IPS-20b (cell line): ENCODE measurements around the gene RGS12.

Experiments used
- H3K27ac ChIP-seq: one replicate; pipeline ENCODE4 v1.5.1; 2013; ENCODE audit warnings: low read length
- H3K27me3 ChIP-seq: 2 replicates; pipeline ENCODE4 v1.6.1; 2013; ENCODE audit warnings: mild to moderate bottlenecking, low read length, inconsistent platforms; ENCODE audit not compliant: insufficient read depth
- H3K36me3 ChIP-seq: 2 replicates; pipeline ENCODE4 v1.6.1; 2013; ENCODE audit warnings: low read depth, mild to moderate bottlenecking, inconsistent platforms, low read length, moderate library complexity; ENCODE audit not compliant: insufficient read depth
- H3K4me1 ChIP-seq: 2 replicates; pipeline ENCODE4 v1.6.1; 2013; ENCODE audit warnings: mild to moderate bottlenecking, control low read depth, inconsistent platforms, low read length, moderate library complexity; ENCODE audit not compliant: insufficient read depth
- H3K4me3 ChIP-seq: 2 replicates; pipeline ENCODE4 v1.5.1; 2013; ENCODE audit warnings: mild to moderate bottlenecking, low read length, inconsistent platforms
- H3K9ac ChIP-seq: 2 replicates; pipeline ENCODE4 v1.6.1; 2013; ENCODE audit warnings: low read depth, mild to moderate bottlenecking, inconsistent platforms, low read length, moderate library complexity
- H3K9me3 ChIP-seq: 2 replicates; pipeline ENCODE4 v1.6.1; 2013; ENCODE audit warnings: mild to moderate bottlenecking, low read depth, low read length, inconsistent platforms; ENCODE audit not compliant: insufficient read depth

The RGS12 gene

DNA sequence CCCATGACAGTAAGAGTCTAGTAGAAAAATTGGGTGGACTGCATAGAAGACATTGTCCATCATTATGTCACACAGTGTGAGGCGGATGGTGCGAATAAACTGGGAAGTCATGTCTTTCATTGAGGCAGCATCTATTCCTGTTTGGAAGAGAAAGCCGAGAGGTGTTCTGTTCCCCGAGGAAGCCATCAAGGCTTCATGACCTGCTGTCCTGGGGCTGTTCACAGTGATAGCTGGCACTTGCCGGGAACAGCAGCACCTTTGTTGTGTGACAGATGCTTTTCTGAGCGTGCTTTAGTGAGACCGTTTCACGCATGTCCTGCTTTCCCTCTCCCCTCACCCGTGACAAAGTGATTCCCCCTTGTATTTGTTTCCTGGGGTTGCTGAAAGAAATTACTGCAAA is 20.3 kb downstream of the RGS12 start:
- no peak overlapping the region for H3K9ac ChIP-seq

DNA sequence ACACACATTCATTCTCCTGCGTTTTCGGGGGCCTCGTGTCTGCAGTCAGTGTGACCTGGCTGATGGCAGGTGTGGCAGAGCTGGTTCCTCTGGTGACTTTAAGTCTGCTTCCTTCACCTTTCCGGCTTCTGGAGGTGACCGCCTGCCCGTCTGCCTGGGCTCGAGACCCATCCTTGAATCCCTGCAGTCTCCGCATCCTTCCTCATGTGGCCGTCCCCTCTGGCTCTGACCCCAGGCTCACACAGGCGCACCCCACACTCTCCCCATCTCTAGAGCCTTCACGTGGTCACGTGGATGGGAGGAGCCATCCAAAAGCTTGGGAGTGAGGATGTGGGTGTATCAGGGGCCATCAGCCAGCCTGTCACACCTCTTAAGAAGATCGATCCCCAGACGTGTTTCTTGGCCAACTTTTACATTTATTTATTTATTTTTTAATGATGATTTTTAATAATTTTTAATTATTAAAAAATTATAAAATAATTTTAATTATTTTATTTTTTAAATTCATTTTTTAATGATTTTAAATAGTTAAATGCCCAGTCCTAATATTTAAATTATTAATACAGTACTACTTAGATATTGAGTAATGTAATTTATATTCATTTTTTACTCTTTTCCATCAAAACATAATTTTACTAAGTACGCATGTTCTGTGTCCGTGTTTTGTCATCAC is 20.9 kb downstream of the RGS12 start:
- H3K4me1 ChIP-seq: no peaks in the 10 kb centered on the region

More for the DNA sequence above, 20.3 kb downstream of the RGS12 start:
- Histone ChIP-seq H3K4me1 (no peaks in the 10 kb centered on the region), H3K9me3 (no peaks in the 10 kb centered on the region), H3K4me3 (no peak overlapping the region), H3K27ac (no peak overlapping the region), H3K36me3 (0 out of 2 replicates have a peak, but pooled peaks cover 6% of the 10 kb centered on the region), H3K27me3 (no peaks in the 10 kb centered on the region)

DNA sequence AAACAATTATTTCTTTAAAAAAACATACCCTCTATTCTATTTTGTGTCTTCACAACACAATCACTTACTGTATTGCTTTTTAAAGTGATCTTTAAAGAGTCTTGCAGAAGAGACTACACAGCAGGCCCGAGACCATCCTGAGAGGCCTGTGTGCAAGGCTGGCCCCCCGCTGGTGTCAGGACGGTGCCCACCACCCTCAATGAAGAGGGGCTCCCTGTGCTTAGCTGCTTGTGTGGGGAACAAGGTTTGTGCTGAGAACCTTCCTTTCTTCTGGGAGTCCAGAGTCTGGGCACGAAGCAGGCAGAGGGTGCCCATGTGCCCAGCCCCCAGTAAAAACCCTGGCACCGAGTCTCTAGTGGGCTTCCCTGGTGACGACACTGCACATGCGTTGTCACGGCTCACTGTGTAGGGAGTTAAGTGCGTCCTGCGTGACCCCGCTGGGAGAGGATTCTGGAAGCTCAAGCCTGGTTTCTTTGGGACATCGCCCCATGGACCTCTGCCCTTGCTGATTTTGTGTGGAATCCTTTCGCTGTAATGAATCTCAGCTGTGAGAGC is 22.0 kb downstream of the RGS12 start:
- Histone ChIP-seq H3K9me3 (no peaks in the 10 kb centered on the region), H3K27me3 (no peaks in the 10 kb centered on the region), H3K9ac (no peak overlapping the region), H3K27ac (no peak overlapping the region), H3K36me3 (0 out of 2 replicates have a peak, but pooled peaks cover 6% of the 10 kb centered on the region), H3K4me3 (no peak overlapping the region), H3K4me1 (no peaks in the 10 kb centered on the region)

More for the DNA sequence above, 20.9 kb downstream of the RGS12 start:
- Histone ChIP-seq H3K36me3 (0 out of 2 replicates have a peak, but pooled peaks cover 6% of the 10 kb centered on the region), H3K27me3 (no peaks in the 10 kb centered on the region), H3K27ac (no peak overlapping the region), H3K4me3 (no peak overlapping the region), H3K9me3 (no peaks in the 10 kb centered on the region), H3K9ac (no peak overlapping the region)

DNA sequence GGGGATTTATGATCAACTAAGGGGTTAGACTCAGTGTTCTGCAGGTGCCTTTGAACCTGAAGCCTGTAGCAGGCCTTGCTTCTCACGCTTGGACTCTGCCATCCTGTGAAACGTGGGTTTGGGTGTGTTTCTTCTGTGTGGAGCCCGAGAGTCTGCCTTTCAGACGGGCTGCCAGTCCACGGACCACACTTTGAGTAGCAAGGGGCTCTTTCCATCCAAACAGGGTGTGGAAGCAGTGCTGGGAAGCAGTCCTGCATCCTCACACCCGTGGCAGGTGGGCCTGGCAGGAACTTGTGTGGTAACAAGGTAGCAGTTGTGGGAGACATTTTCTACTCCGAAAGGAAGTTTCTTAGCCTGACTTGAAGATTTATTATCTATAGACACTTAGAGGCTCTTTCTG is 22.7 kb downstream of the RGS12 start:
- no peaks in the 10 kb centered on the region for H3K27me3 ChIP-seq
- H3K4me1 ChIP-seq: no peaks in the 10 kb centered on the region
- no peak overlapping the region for H3K4me3 ChIP-seq
- no peaks in the 10 kb centered on the region for H3K9me3 ChIP-seq
- no peak overlapping the region for H3K9ac ChIP-seq
- H3K27ac ChIP-seq: no peak overlapping the region
- 0 out of 2 replicates have a peak, but pooled peaks cover 6% of the 10 kb centered on the region for H3K36me3 ChIP-seq

DNA sequence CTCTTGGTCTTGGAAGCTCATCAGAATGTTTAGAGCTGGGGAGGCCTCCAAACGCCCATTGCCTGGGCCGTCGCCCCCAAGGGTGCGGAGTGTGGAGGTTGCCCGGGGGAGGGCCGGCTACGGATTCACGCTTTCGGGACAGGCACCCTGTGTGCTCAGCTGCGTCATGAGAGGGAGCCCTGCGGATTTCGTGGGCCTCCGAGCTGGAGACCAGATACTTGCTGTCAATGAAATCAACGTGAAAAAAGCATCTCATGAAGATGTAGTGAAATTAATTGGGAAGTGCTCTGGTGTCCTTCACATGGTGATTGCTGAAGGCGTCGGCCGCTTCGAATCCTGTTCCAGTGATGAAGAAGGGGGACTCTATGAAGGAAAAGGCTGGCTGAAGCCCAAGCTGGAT is 23.3 kb downstream of the RGS12 start:
- Histone ChIP-seq H3K27ac (no peak overlapping the region), H3K36me3 (0 out of 2 replicates have a peak, but pooled peaks cover 6% of the 10 kb centered on the region), H3K4me3 (no peak overlapping the region), H3K4me1 (no peaks in the 10 kb centered on the region), H3K9me3 (no peaks in the 10 kb centered on the region), H3K9ac (no peak overlapping the region), H3K27me3 (no peaks in the 10 kb centered on the region)

DNA sequence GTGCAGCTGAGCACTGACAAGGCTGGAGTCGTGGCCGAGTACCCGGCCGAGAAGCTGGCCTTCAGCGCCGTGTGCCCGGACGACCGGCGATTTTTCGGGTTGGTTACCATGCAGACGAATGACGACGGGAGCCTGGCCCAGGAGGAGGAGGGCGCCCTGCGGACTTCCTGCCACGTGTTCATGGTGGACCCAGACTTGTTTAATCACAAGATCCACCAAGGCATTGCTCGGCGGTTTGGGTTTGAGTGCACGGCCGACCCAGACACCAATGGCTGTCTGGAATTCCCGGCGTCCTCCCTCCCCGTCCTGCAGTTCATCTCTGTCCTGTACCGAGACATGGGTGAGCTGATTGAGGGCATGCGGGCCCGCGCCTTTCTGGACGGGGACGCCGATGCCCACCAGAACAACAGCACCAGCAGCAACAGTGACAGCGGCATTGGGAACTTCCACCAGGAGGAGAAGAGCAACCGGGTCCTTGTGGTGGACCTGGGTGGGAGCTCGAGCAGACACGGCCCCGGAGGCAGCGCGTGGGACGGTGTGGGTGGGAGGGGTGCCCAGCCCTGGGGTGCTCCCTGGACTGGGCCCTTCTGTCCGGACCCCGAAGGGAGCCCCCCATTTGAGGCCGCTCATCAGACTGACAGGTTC is 24.3 kb downstream of the RGS12 start:
- Histone ChIP-seq H3K36me3 (0 out of 2 replicates have a peak, but pooled peaks cover 6% of the 10 kb centered on the region), H3K4me3 (no peak overlapping the region), H3K27ac (no peak overlapping the region), H3K9me3 (no peaks in the 10 kb centered on the region), H3K4me1 (no peaks in the 10 kb centered on the region), H3K27me3 (no peaks in the 10 kb centered on the region), H3K9ac (no peak overlapping the region)

DNA sequence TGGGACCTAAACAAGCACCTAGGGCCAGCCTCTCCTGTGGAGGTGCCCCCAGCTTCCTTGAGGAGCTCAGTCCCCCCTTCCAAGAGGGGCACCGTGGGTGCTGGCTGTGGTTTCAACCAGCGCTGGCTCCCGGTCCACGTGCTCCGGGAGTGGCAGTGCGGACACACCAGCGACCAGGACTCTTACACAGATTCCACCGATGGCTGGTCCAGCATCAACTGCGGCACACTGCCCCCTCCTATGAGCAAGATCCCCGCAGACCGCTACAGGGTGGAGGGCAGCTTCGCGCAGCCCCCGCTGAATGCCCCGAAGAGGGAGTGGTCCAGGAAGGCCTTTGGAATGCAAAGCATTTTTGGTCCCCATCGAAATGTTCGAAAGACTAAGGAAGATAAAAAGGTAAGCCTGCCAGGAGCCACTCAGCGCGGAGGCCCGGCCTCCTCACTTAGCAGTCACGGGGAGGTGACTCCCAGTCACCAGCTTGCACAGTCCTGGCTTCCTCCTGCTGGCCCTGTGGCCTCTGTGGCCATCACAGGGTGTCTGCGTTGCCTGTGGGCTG is 24.9 kb downstream of the RGS12 start:
- Histone ChIP-seq H3K27ac (no peak overlapping the region), H3K4me3 (no peak overlapping the region), H3K4me1 (no peaks in the 10 kb centered on the region), H3K27me3 (no peaks in the 10 kb centered on the region), H3K9me3 (no peaks in the 10 kb centered on the region), H3K9ac (no peak overlapping the region), H3K36me3 (0 out of 2 replicates have a peak, but pooled peaks cover 6% of the 10 kb centered on the region)

DNA sequence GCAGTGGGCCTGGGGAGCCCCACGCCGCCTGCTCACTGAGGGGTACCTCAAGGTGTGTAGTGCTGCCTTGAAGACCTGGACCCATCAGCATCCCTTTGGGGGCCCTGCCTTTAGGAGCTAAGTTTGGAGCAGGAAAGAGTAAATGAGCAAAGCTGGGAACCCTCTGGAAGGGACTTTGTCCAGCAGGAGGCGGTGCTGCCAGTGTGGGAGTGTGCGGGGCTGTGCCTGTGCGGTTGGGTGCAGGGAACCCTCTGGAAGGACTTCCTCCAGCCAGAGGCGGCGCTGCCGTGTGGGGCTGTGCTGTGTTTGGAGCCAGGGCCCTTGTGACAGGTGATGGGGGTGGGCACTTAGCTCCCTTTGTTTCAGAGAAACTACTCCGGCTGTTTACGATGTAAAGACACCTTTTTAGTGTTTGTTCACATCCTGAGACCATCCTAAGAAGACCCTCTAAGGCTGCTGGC is 25.8 kb downstream of the RGS12 start:
- no peaks in the 10 kb centered on the region for H3K27me3 ChIP-seq
- H3K36me3 ChIP-seq: 0 out of 2 replicates have a peak, but pooled peaks cover 6% of the 10 kb centered on the region
- no peak overlapping the region for H3K9ac ChIP-seq
- H3K9me3 ChIP-seq: no peaks in the 10 kb centered on the region
- H3K4me1 ChIP-seq: no peaks in the 10 kb centered on the region
- no peak overlapping the region for H3K27ac ChIP-seq
- no peak overlapping the region for H3K4me3 ChIP-seq

DNA sequence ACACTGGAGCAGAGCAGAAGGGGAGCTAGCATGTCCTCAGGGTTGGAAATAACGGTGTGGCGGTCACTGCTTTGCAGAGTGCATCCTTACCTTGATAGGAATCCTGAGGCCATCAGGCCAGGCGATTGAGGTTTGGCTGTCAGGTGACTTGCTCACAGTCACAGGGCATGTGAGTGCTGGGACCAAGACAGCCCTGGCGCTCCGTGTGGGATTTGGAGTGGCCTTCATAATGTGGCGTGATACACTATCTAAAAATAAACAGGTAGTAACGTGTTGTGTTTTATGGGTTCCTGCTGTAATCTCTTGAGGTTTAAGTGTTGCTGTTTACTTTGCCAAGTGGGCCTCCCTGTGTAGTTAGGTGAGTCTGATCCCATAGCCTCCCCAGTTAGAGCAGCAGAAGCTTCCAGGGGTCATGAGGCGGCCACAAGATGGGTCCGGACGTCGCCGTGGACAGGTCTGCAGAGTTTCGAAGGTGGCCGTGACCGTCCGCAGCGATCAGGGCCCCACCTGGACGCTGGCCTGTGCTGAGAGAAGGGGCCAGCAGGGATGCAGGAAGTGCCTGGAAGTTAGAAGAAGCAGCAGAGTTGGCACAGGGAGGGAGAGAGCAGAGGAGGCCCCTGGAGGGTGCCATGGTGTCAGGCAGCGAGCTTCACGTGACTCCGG is 27.7 kb downstream of the RGS12 start:
- Histone ChIP-seq H3K36me3 (0 out of 2 replicates have a peak, but pooled peaks cover 6% of the 10 kb centered on the region), H3K4me3 (no peak overlapping the region), H3K27ac (no peak overlapping the region), H3K9ac (no peak overlapping the region), H3K27me3 (no peaks in the 10 kb centered on the region), H3K9me3 (no peaks in the 10 kb centered on the region), H3K4me1 (no peaks in the 10 kb centered on the region; the same call in 1 of the 2 replicates)

DNA sequence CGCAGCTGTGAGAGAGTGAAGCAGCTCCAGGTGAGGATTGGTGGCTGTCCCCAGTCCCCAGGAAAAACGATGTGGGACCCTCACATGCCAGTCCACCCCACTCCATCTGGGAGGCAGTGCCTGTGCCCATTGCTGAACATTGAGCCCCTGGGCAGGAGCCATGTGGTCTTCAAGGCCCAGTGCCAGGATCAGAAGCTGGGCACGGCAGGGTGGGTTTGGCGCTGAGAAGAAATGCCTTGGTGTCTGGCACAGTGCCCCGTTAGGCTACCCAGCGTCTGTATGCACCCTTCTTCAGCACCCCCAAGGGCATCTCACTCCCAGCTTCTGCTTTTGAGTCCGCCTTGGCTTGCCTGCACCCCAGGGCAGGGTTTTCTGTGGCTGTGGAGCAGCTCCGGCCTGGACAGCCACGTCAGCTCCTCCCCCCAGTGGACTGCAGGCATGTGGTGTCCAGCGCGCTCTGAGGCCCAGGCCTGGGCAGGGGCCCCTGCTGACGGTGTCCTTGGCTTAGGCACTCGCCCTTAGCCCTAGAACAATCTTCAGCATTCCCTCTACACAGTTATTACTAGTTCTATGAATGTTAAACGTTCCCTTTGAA is 28.6 kb downstream of the RGS12 start:
- Histone ChIP-seq H3K27me3 (no peaks in the 10 kb centered on the region), H3K9me3 (no peaks in the 10 kb centered on the region), H3K36me3 (0 out of 2 replicates have a peak, but pooled peaks cover 3% of the 10 kb centered on the region), H3K27ac (no peak overlapping the region), H3K4me3 (no peak overlapping the region), H3K9ac (no peak overlapping the region), H3K4me1 (no peaks in the 10 kb centered on the region; the same call in 1 of the 2 replicates)

DNA sequence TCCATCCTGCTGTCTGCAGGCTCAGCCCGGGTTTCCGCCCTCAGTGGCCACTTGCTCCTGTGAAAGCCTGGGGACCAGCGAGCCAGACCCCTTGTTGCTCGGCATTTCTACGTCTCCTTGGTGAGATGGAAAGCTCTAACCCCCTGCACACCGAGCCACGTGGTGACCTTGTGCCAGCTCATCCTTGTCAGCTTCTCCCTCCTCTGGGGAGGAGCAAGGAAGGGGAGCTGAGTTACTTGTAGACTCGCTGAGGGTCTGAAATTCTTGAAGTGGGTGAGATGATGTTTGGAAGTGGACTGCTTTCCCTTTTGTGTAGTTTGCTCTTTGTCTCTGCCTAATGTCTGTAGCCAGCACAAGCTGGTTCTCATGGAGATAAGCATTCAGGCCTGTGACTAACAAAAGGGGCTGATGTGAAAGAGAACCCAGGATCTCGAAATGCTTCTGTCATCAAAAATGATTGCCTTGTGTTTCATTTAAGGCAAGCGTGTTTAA is 29.3 kb downstream of the RGS12 start:
- H3K9me3 ChIP-seq: no peaks in the 10 kb centered on the region
- H3K27me3 ChIP-seq: no peaks in the 10 kb centered on the region
- no peak overlapping the region for H3K4me3 ChIP-seq
- H3K9ac ChIP-seq: no peak overlapping the region
- no peaks in the 10 kb centered on the region for H3K36me3 ChIP-seq
- no peaks in the 10 kb centered on the region; the same call in 1 of the 2 replicates for H3K4me1 ChIP-seq
- H3K27ac ChIP-seq: no peak overlapping the region
